Measurements from ENCODE around the gene PPP3CB. TPM values are rescaled to one million over a fixed set of nuclear protein-coding genes. Genes with fewer than 3 reads are reported as not detected.

The PPP3CB gene
- total RNA-seq, 2 donors from 2014 or later: 25.7 to 40.5 TPM

DNA sequence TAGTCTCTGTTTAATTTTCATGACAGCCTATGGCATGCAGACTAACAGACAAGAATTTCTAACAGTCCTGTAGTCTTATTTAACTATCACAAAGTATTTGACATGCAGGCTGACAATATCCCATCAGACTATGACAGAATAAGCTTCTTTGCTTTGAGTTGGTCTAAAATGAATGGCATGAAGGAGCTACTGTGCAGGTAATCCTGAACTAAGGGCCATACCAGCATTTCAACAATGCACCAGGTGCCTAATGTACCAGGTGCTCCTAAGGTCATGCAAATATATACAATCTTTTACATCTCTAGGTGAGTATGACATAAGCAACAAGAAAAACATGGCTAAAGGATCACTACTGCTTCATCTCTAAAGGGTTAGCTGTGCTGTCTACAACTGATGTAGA is 48.9 kb downstream of the PPP3CB start:
- Mint-ChIP-seq H3K36me3 (no peaks in the 10 kb centered on the region), H3K27ac (no peak overlapping the region), H3K9me3 (no peaks in the 10 kb centered on the region)
- ATAC-seq: no peak
- DNase-seq (ENCODE audit: low spot score in 2 of 2): no peak

DNA sequence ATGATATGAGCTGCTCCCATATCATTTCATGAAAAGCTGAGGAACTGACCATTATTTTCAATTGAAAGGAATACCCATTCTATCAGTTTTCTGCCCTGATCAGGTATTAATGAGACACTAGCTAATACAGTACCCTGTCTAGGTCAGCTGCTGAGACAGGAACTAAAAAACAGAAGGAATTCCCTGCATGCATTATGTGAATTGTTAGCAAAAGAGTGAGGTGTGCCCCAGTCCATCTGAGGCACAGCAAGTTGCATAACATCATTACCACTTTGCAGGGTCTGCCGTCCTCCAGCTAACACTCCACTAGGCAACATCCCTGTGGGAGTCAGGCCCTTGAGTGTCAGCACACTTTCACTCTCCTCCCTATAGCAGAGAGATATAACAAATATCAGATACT is 51.4 kb downstream of the PPP3CB start:
- ATAC-seq: no peak
- no peak for DNase-seq (ENCODE audit: low spot score in 2 of 2)
- Mint-ChIP-seq H3K27ac (no peak overlapping the region), H3K9me3 (no peaks in the 10 kb centered on the region), H3K36me3 (no peaks in the 10 kb centered on the region)

DNA sequence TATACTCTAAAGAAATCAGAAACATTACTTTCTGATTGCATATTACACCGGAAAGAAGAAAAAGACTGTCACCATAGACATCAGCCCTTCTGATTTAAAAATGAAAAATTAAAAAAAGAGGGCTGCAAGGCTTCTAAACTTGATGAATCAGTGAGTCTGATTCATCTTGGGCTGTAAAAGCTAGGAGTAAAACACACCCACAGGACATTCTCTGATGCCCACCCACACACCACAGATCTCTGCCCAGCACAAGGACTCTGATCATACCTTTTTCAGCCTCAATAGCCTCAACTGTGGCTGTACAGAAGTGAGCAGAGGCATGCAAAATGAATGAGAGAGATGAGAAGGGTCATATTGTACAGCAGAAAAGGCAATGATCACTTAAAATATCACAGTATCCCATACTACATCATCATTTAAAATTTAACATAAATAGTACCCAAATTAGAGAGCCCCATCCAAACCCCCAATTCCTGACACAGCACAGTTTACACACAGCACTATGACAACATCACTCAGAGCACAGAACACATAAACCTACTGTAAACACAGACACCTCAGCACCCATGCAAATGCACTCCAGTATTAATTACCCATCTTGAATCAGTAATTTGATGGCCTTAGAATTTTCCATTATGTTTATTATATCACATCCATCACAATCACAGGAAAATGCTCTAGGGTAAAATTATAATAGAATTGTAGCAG is 56.1 kb downstream of the PPP3CB start:
- Mint-ChIP-seq H3K36me3 (no peaks in the 10 kb centered on the region), H3K9me3 (no peaks in the 10 kb centered on the region), H3K27ac (peak overlapping the region in 1 of 2 donors; percentile 32)
- ATAC-seq (peak; percentile 68 to 72), DNase-seq (ENCODE audit: low spot score in 2 of 2) (no peak)

DNA sequence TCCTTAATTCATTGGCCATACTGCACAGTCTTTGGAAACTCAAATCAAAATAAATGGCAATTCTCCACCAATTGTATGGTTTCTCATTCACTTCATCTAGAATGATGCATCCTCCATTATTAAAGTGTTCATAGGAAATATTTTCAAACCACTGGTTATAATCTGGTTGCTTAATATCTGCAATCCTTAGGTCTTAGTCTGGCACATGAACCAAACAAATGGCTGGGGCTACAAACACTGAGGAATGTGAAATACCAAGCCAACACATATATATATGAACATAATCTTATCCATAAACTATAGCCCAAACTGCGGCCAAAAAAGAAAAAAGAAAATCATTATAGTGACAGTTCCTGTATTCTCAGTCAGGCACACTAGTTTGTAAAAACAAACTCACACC is 56.8 kb downstream of the PPP3CB start:
- H3K36me3 Mint-ChIP-seq: no peaks in the 10 kb centered on the region
- H3K9me3 Mint-ChIP-seq: no peaks in the 10 kb centered on the region
- peak overlapping the region in 1 of 2 donors; percentile 32 for H3K27ac Mint-ChIP-seq
- DNase-seq (ENCODE audit: low spot score in 2 of 2) (no peak), ATAC-seq (no peak)

DNA sequence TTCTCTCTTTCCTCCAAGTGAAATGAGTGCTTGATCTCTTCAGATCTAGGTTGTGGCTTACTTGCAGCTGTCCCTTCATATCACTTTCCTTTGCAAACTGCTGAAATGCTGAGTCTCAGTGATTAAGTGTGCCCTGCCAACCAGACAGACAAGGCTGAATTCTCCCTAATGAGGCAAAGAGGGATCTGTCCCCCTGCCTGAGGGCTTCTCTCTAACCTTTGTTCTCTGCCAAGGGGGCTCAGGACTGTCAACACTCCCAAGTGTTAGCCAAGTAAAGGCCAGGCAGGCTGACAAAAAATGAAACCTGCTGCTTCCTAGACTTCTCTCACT is 62.3 kb downstream of the PPP3CB start, which contains the start of gene MSS51:
MSS51 (minus strand) TSS at position 24 of the 330 bp plus-strand sequence. CDS start 5,277 bp downstream, outside the sequence.
- Mint-ChIP-seq H3K27ac (no peak within 1 kb of the TSS), H3K9me3 (no peaks in the 10 kb centered on the region), H3K36me3 (no peaks in the 10 kb centered on the region)
- DNase-seq (ENCODE audit: low spot score in 2 of 2) (no peak), ATAC-seq (peak in 1 of 2 donors; percentile 32)

DNA sequence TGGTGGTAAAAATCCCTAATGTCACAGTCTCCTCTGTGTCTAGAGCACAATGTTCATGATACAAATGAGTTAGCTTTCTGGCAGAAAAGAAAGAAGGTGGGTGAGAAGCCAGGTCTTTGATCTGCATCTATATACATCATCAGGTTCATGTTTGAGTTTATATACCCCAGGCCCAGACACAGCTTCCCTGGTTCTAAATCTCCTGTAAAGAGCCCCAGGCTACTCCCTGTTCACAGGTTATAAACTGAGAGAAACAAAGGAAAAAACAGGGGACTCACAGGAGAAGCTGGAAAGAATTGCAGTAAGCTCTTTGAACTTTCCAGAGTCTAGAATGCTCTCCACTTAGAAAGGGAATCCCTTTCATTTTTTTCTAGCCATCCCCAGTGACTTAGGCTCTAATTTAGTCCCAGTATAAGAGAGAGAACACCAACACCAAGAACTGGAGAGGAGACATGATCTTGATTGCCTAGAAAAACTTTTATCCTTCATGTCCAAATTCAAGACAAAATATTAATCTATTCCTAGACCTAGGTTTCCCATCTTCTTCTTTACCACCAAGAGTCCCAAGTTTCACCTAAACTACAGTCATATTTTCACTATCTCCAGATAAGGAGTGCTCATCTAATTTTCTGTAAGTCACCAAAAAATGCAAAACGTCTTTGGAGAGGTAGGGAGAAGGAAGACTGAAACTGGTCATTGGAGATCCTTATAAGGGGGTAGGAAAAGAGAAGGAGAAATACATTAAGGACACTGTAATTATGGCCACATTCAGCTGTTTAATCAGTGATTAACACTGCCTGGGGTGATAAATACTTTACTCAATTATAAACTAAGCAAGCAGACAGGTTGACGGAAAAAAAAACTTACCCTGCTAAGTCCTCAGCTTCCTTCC is 62.9 kb downstream of the PPP3CB start:
- H3K27ac Mint-ChIP-seq: no peak overlapping the region
- H3K9me3 Mint-ChIP-seq: no peaks in the 10 kb centered on the region
- DNase-seq (ENCODE audit: low spot score in 2 of 2) (no peak), ATAC-seq (no peak)
- H3K36me3 Mint-ChIP-seq: no peaks in the 10 kb centered on the region

DNA sequence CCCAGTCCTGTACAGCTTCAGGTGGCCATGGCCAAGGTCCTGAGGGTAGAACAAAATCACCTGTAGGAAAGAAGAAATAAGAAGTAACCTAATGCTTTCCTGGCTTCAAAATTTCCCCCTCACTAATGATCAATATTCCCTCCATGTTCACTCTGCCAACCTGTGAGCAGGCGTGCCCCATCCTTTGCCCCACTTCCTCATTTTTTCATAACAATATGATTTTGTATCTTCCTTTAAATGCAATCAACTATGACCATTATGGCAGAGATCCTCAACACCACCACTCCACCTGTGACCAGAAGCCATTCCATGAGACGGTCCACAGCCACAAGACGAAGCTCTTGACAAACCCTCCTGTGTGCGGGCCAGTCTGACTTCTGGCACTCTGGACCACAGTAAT is 69.5 kb downstream of the PPP3CB start:
- Mint-ChIP-seq H3K9me3 (no peaks in the 10 kb centered on the region), H3K27ac (peak overlapping the region in 1 of 2 donors; percentile 0), H3K36me3 (peaks cover 0 to 5% of the 10 kb centered on the region in 2 donors)
- DNase-seq (ENCODE audit: low spot score in 2 of 2): no peak
- ATAC-seq: no peak

DNA sequence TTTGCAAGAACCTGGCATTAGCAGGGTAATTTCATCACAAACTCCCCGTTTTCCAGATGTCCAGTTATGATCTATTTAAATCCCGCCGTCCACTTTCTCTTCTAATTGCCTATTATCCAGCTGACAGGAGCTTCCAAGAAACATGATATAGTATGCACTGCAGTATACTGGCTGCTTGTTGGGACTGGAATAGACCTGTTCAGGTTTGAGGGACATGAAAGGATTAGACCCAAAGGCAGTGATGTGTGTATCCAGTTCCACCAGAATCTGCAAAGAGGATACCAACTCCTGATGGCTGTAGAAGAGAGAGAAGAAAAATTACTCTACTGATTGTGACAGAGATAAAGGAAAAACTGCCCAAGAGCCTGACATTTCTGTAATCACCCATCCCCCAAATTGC is 71.3 kb downstream of the PPP3CB start:
- DNase-seq (ENCODE audit: low spot score in 2 of 2): no peak
- H3K9me3 Mint-ChIP-seq: no peaks in the 10 kb centered on the region
- ATAC-seq: no peak
- peaks cover 0 to 5% of the 10 kb centered on the region in 2 donors for H3K36me3 Mint-ChIP-seq
- H3K27ac Mint-ChIP-seq: no peak overlapping the region

DNA sequence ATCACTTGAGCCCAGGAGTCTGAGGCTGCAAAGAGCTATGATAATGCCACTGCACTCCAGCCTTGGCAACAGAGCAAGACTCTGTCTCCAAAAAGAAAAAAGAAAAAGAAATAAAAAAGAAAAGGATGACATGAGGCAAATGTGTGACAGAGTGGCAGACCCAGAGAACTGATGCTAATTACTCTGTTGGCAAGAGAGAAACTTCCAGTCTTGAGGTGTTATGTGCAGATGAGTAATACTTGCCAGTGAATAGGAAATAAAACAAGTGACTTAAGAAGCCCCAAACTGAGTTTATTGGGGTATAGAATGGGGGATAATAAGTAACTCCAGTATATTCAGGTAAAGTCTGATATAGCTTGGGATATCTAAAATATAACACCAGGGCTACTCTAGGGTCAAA is 72.5 kb downstream of the PPP3CB start:
- H3K27ac Mint-ChIP-seq: peak overlapping the region; percentile 12 to 53

DNA sequence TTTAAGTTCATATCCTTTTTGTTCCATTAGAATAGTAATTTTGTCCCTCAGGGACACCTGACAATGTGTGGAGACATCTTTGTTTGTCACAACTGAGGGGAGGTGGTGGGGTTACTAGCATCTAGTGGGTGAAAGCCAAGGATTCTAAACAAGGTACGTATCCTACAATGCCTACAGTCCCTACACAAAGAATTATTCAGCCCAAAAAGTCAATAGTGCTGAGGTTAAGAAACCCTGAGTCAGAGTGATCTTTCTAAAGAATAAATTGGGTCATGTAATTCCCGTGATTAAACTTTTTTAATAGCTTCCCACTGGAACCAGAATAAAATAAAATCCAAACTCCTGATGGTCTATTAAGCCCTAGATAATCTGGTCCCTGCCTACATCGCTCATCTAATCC is 79.3 kb downstream of the PPP3CB start:
- Mint-ChIP-seq H3K36me3 (peaks cover 7% of the 10 kb centered on the region in 2 donors), H3K9me3 (no peaks in the 10 kb centered on the region), H3K27ac (no peak overlapping the region)
- no peak for ATAC-seq
- no peak for DNase-seq (ENCODE audit: low spot score in 2 of 2)

More for the DNA sequence above, 72.5 kb downstream of the PPP3CB start:
- no peaks in the 10 kb centered on the region for H3K9me3 Mint-ChIP-seq
- DNase-seq (ENCODE audit: low spot score in 2 of 2) (no peak), ATAC-seq (peak; percentile 31 to 75)
- H3K36me3 Mint-ChIP-seq: peaks cover 0 to 5% of the 10 kb centered on the region in 2 donors

DNA sequence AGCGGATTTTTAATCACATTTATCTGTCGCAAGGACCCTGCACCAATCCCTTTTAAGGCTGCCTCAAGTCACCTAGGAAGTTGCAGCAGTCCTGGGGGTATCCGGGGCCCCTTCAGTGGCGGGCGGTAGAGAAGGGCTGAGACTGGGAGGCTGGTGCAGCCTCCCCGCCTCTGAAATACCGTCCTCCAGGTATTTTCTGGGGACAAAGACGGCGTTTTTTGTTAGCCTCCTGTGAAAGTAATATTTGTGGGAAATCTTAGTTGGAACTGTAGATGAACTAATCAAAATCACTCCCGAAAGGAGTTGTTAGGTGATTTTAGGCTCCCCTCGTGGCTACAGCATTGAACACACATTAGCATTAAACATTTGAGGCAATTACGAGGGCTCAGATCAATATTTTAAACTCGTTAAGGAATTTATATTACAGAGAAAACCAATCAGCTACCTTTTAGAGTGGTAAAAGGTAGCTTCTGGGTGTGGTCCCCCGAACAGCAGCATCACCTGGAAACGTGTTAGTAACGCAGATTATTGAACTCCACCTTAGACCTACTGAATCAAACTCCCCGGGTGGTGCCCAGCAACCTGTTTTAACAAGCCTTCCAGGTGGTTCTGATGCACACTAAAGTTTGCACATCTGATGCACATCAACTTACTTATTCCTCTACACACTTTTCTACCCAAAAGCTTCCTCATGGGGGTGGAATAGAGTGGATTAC is 81.4 kb downstream of the PPP3CB start:
- H3K36me3 Mint-ChIP-seq: peaks cover 7 to 13% of the 10 kb centered on the region in 2 donors
- DNase-seq (ENCODE audit: low spot score in 2 of 2): no peak

DNA sequence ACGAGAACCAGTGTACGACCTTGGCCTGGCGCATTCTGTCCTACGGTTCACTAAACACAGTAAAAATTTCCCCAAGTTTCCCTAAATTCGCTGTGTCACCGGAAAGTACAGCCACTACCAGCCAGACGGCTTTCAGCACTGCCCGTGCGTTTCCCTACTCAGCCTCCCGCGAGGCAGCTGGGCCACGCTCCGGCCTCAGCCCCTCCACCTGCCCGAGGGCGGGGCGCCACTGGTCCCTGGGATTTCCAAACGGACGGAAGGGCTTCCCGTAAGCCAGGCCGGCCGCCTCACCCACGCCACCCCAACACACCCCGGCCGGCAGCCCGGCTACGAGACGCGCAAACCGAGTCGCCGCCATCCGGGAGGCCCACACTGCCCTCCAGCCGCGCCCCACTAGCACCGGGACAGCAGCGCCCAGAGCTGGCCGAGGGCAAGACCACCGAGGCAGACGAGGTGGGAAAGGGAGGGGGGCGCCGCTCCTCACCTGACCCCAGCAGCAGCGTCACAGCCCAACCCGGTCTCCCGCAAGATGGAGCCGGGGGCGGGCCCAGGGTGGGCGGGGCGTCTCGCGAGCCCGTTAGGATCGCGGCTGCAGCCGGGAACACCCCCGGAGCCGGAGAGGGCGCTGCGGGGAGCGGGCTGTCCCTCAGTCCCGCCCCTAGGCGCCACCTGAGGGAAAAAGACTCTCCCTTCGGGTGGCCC is 82.1 kb downstream of the PPP3CB start, which contains the start of gene ANXA7:
ANXA7 (minus strand) TSS at position 531 of the 702 bp plus-strand sequence. CDS start 13,202 bp downstream, outside the sequence.
- peak within 1 kb of the TSS; percentile 93 to 97 for H3K27ac Mint-ChIP-seq
- peak; percentile 88 to 93 for DNase-seq (ENCODE audit: low spot score in 2 of 2)
- H3K36me3 Mint-ChIP-seq: peaks cover 7 to 13% of the 10 kb centered on the region in 2 donors
- no peaks in the 10 kb centered on the region for H3K9me3 Mint-ChIP-seq
- ATAC-seq: peak; percentile 97 to 98

More for the DNA sequence above, 81.4 kb downstream of the PPP3CB start:
- no peak for ATAC-seq
- Mint-ChIP-seq H3K9me3 (no peaks in the 10 kb centered on the region), H3K27ac (peak overlapping the region; percentile 65 to 97)

DNA sequence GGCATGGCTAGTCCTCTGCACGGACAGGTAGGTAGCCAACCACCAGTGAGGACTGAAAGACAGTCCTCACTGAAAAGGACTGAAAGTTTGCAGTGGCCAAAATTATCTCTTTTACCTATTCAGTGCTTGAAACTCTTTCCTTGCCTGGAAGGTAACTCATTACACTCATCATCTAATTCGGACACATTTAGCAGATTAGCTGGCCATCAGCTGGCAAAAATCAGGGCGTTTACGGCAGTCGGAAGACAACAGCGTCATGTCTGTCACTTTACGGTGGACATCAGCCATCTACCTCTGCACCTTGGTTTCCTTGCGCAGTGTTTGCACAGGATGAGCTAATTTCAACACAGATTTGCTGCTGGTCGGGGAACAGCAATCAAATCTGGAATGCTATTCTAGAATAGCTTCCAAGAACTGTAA is 82.7 kb downstream of the PPP3CB start:
- Mint-ChIP-seq H3K36me3 (peaks cover 7 to 13% of the 10 kb centered on the region in 2 donors), H3K27ac (peak overlapping the region; percentile 93 to 97), H3K9me3 (no peaks in the 10 kb centered on the region)
- DNase-seq (ENCODE audit: low spot score in 2 of 2): peak in 1 of 2 donors; percentile 52
- ATAC-seq: peak; percentile 19 to 46

DNA sequence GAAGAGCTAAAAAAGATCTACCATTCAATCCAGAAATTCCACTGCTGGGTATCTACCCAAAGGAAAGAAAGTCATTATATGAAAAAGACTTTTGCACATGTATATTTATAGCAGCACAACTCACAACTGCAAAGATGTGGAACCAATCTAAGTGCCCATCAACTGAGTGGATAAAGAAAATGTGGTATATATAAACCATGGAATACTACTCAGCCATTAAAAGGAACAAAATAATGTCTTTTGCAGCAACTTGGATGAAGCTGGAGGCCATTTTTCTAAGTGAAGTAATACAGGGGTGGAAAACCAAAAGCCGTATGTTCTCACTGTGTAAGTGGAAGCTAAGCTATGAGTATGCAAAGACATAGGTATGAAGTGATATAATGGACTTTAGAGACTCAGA is 84.9 kb downstream of the PPP3CB start:
- H3K9me3 Mint-ChIP-seq: no peaks in the 10 kb centered on the region
- ATAC-seq: no peak
- H3K27ac Mint-ChIP-seq: peak overlapping the region in 1 of 2 donors; percentile 60
- H3K36me3 Mint-ChIP-seq: peaks cover 13% of the 10 kb centered on the region in 2 donors
- no peak for DNase-seq (ENCODE audit: low spot score in 2 of 2)

DNA sequence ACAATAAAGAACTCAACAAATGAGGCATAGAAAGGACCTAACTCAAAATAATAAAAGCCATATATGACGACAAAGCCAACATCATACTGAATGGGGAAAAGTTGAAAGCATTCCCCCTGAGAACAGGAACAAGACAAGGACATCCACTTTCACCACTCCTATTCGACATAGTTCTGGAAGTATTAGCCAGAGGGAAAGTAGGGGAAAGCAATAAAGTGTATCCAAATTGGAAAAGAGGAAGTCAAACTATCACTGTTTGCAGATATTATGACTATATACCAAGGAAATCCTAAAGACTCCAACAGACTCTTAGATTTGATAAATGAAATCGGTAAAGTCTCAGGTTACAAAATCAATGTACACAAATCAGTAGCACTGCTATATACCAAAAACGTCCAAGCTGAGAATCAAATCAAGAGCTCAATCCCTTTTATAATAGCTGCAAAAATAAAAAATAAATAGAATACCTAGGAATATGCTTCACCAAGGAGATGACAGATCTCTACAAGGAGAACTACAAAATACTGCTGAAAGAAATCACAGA is 86.8 kb downstream of the PPP3CB start:
- no peak overlapping the region for H3K27ac Mint-ChIP-seq
- ATAC-seq (no peak), DNase-seq (ENCODE audit: low spot score in 2 of 2) (no peak)
- H3K36me3 Mint-ChIP-seq: peaks cover 13% of the 10 kb centered on the region in 2 donors
- no peaks in the 10 kb centered on the region for H3K9me3 Mint-ChIP-seq

DNA sequence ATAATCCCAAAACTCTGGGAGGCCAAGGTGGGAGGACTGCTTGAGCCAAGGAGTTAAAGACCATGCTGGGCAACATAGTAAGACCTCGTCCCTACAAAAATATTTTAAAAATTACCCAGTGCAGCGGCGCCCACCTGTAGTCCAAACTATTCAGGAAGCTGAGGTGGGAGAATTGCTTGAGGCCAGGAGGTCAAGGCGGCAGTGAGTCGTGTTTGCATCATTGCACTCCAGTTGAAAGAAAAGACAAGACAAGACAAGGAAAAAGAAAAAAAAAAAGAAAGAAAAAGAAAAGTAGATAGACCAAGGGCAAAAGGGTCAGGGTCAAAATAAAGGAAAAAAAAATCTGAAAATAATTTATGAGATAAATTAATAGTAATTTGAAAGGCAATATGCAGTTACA is 87.8 kb downstream of the PPP3CB start:
- no peaks in the 10 kb centered on the region for H3K9me3 Mint-ChIP-seq
- DNase-seq (ENCODE audit: low spot score in 2 of 2): no peak
- H3K27ac Mint-ChIP-seq: no peak overlapping the region
- H3K36me3 Mint-ChIP-seq: peaks cover 10% of the 10 kb centered on the region in 2 donors
- ATAC-seq: no peak

Data from activated naive CD4-positive, alpha-beta T cell treated with anti-CD3 and anti-CD28 coated beads, Interleukin-2, amount 50 U/mL, for 72 hours (primary cell).